Measurements from ENCODE around the gene GIN1.

Gene GIN1

DNA sequence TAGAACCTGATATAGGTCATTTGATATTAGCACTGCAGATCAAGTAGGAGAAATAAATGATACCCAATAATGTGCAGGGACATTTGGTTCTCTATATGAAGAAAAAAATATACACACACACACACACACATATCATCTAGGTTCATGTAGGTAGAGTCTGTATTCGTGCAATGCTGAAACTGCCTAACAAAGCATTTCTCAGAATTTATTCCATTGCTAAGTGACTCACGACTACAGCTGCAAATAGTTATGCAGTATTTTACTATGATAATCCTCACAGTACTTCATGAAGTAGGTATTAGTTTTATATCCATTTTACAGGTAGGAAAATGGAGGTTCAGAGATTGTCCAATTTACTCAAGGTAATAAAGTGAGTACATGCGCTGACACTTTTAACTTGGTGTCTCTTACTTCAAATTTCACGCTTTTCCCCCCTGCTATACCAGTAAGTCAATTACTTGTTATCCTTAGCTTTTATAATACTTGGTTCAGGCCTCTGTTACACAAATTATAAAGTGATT, 2.4 kb downstream of the GIN1 start:
- Mint-ChIP-seq H3K36me3 (ENCODE audit: low read depth) (peaks cover 1% of the 10 kb centered on the region), H3K4me3 (no peak overlapping the region), H3K27me3 (ENCODE audit: low read depth) (no peaks in the 10 kb centered on the region), H3K27ac (no peak overlapping the region), H3K4me1 (peaks cover 29% of the 10 kb centered on the region), H3K9me3 (no peaks in the 10 kb centered on the region)
- TF ChIP-seq, protein P1, sequence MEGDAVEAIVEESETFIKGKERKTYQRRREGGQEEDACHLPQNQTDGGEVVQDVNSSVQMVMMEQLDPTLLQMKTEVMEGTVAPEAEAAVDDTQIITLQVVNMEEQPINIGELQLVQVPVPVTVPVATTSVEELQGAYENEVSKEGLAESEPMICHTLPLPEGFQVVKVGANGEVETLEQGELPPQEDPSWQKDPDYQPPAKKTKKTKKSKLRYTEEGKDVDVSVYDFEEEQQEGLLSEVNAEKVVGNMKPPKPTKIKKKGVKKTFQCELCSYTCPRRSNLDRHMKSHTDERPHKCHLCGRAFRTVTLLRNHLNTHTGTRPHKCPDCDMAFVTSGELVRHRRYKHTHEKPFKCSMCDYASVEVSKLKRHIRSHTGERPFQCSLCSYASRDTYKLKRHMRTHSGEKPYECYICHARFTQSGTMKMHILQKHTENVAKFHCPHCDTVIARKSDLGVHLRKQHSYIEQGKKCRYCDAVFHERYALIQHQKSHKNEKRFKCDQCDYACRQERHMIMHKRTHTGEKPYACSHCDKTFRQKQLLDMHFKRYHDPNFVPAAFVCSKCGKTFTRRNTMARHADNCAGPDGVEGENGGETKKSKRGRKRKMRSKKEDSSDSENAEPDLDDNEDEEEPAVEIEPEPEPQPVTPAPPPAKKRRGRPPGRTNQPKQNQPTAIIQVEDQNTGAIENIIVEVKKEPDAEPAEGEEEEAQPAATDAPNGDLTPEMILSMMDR (IDR thresholded peaks at IDR 0.05; ENCODE audit: unreplicated experiment in 3 of 3) = no peak

- H3K4me1 Mint-ChIP-seq = peaks cover 11% of the 10 kb centered on the region
Measured at GRCh38 chr5:103114440-103114839, 5.5 kb downstream of the GIN1 start.

GRCh38 chr5:103112910-103113309, 7.0 kb downstream of the GIN1 start:
- no peak overlapping the region for H3K4me3 Mint-ChIP-seq
- H3K27ac Mint-ChIP-seq = no peak overlapping the region
- H3K27me3 Mint-ChIP-seq (ENCODE audit: low read depth) = no peaks in the 10 kb centered on the region
- TF ChIP-seq, protein P1 (IDR thresholded peaks at IDR 0.05; ENCODE audit: unreplicated experiment in 3 of 3) = no peak
- H3K36me3 Mint-ChIP-seq (ENCODE audit: low read depth) = peaks cover 4% of the 10 kb centered on the region
- H3K9me3 Mint-ChIP-seq = peaks cover 2% of the 10 kb centered on the region
- no peaks in the 10 kb centered on the region for H3K4me1 Mint-ChIP-seq

More at GRCh38 chr5:103114440-103114839, 5.5 kb downstream of the GIN1 start:
- Mint-ChIP-seq H3K27ac (no peak overlapping the region), H3K27me3 (ENCODE audit: low read depth) (no peaks in the 10 kb centered on the region), H3K36me3 (ENCODE audit: low read depth) (peaks cover 4% of the 10 kb centered on the region), H3K9me3 (peaks cover 2% of the 10 kb centered on the region), H3K4me3 (no peak overlapping the region)
- TF ChIP-seq, protein P1 (IDR thresholded peaks at IDR 0.05; ENCODE audit: unreplicated experiment in 3 of 3) = no peak

- no peak overlapping the region for H3K27ac Mint-ChIP-seq
- TF ChIP-seq, protein P1 (IDR thresholded peaks at IDR 0.05; ENCODE audit: unreplicated experiment in 3 of 3) = no peak
- H3K27me3 Mint-ChIP-seq (ENCODE audit: low read depth) = no peaks in the 10 kb centered on the region
Measured at GRCh38 chr5:103111468-103111867, 8.5 kb downstream of the GIN1 start.

GRCh38 chr5:103110403-103110802, 9.5 kb downstream of the GIN1 start:
- Mint-ChIP-seq H3K4me1 (no peaks in the 10 kb centered on the region), H3K27ac (no peak overlapping the region), H3K4me3 (no peak overlapping the region), H3K36me3 (ENCODE audit: low read depth) (peaks cover 4% of the 10 kb centered on the region), H3K9me3 (peaks cover 2% of the 10 kb centered on the region), H3K27me3 (ENCODE audit: low read depth) (no peaks in the 10 kb centered on the region)
- TF ChIP-seq, protein P1 (IDR thresholded peaks at IDR 0.05; ENCODE audit: unreplicated experiment in 3 of 3) = no peak

More at GRCh38 chr5:103111468-103111867, 8.5 kb downstream of the GIN1 start:
- Mint-ChIP-seq H3K4me1 (no peaks in the 10 kb centered on the region), H3K36me3 (ENCODE audit: low read depth) (peaks cover 4% of the 10 kb centered on the region), H3K4me3 (no peak overlapping the region), H3K9me3 (peaks cover 2% of the 10 kb centered on the region)

GRCh38 chr5:103109277-103109676, 10.7 kb downstream of the GIN1 start:
- no peak overlapping the region for H3K4me3 Mint-ChIP-seq
- H3K27me3 Mint-ChIP-seq (ENCODE audit: low read depth) = no peaks in the 10 kb centered on the region
- peaks cover 4% of the 10 kb centered on the region for H3K36me3 Mint-ChIP-seq (ENCODE audit: low read depth)
- H3K9me3 Mint-ChIP-seq = peaks cover 2% of the 10 kb centered on the region
- TF ChIP-seq, protein P1 (IDR thresholded peaks at IDR 0.05; ENCODE audit: unreplicated experiment in 3 of 3) = no peak
- H3K4me1 Mint-ChIP-seq = no peaks in the 10 kb centered on the region
- H3K27ac Mint-ChIP-seq = no peak overlapping the region
